Activated CD8-positive, alpha-beta memory T cell treated with anti-CD3 and anti-CD28 coated beads for 48 hours (primary cell): Measurements from ENCODE around the gene AGAP4.
"Not testable (repeated sequence)": the region's sequence is repeated elsewhere in the genome, so short reads cannot be mapped to it uniquely, and the experiment has no call there.

Source experiments
- DNase-seq, 3 experiments: peaks; one replicate each; pipeline ENCODE4 v3.0.0-alpha.2; 2020; ENCODE audit warnings: low read depth in 2 of 3, low spot score in 2 of 3

The AGAP4 gene

DNA sequence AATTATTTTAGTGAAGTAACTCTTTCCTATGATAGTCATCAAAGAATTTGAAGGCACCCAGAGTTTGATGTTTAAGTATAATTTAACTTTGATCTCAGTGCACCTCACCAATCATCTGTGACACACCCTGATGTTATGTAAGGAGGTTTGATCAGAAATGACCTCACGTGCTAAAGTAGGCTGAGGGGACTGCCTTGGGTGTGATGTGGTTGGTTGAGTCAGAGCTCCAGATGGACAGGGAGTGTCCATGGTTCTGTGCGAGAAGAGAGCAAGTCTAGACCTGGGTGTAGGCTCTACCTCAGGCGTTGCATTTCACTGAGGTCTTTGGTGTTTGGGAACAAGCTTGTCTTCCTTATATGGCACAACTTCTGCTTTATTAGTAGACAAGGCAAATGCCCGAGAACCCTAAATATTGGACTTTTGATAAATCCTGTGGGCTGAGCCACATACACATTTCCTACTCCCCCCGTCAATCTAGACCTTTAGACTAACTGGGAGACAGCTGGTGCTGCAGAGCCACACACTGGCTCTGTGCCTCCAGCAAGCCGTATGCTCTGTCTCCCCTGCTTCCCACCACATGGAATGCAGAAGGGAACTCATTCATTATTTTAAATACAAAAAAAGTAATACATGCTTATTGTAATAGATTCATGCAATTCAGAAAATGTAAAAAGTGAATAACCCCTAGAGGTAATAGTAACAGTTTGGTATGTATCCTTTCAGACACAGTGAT is 56.4 kb downstream of the AGAP4 start:
- not testable (repeated sequence) for DNase-seq

- not testable (repeated sequence) for DNase-seq
These were observed 57.3 kb downstream of the AGAP4 start for GRCh38 chr10:45789991-45790390.

- DNase-seq = not testable (repeated sequence)
These were observed 60.0 kb downstream of the AGAP4 start for GRCh38 chr10:45787212-45787741.

- DNase-seq = not testable (repeated sequence)
These were observed 61.1 kb downstream of the AGAP4 start for GRCh38 chr10:45786217-45786616.
